ENCODE results near the gene FBXL5.

The FBXL5 gene

DNA sequence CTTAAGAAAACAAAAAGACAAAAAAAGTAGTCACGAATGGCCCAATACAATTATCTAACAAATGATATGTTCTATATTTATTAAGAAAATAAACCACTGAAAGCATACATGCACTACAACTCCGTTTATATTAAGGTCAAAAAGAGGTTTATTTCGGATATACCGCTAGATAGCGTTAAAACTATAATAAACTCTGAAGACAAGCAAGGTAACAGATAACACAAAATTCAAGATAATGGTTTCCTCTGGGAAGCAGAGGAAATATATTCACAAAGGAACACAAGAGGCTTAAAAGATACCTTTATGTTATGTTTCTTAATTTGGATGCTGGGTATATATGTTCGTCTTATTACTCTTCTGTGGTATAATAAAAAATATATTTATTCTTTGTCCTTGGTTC lies 21.7 kb upstream of the FBXL5 start:
- DNase-seq = no peak

- no peak for DNase-seq
These were observed 20.9 kb upstream of the FBXL5 start for GRCh38 chr4:15676039-15676438.

DNA sequence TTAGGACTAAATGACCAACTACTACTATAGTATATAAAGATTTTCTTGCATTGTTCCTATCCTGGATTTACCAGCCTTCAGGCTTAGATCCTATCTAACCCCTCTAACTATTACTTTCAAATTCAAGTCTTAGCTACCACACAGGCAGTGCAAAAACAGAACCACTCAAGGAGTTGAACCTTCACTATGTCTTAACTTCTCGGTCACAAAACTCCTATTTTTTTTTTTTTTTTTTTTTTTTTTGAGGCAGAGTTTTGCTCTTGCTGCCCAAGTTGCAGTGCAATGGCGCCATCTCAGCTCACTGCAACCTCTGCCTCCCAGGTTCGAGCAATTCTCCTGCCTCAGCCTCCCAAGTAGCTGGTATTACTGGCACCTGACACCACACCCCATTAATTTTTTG lies 20.2 kb upstream of the FBXL5 start:
- DNase-seq = no peak

DNA sequence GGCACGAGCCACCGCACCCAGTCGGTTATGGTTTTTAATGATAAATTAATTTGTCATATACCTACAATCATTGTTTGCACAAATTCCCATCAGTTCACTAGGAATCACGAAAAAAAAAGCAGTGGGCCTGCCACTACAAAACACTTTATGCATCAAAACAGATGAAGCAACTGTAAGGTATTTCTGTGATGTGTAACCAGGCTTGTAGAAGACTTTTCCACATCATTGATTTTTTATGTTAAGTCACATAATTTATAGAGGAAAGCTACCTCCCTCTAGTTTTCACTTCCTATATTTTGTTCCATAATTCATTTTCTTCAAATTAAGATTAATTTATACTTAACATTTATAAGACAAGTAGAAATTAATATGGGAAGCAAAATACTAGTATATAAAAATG lies 19.8 kb upstream of the FBXL5 start:
- no peak for DNase-seq

DNA sequence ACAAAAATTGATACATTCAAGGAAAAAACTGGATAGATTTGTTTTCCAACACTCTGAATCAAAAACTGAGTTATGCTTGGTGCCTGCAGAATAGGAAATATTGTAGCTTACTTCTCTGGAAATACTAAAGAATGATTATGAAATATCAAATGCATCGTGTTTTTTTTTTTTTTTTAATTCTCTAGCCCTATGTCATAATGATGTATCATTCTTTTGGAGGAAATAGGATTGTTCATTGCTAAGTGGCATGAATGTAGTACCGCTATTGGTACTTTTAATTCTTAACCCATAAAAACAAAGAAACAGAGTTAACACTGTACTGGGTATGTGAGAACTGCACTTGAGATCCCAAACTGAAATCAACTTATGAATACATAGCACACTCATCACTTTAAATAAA lies 18.9 kb upstream of the FBXL5 start:
- DNase-seq = no peak

DNA sequence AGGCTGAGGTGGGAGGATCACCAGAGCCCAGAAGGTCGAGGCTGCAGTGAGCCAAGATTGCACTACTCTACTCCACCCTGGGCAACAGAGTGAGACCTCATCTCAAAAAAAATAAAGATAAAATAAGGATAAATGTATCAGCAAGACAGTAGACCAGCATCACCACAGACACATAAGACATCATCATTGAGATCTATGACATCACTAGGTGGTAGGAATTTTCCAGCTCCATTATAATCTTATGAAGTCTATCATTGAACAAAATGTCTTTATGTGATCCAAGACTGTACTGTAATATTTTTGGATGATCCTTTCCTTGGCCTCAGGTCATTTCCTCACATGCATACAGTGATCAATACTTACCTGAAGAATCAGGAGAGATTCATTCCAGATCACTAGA lies 18.2 kb upstream of the FBXL5 start:
- no peak for DNase-seq

GRCh38 chr4:15672101-15672500 lies 16.9 kb upstream of the FBXL5 start:
- DNase-seq = no peak

GRCh38 chr4:15670576-15670975 lies 15.4 kb upstream of the FBXL5 start:
- no peak for DNase-seq

GRCh38 chr4:15668566-15669435 lies 13.6 kb upstream of the FBXL5 start:
- DNase-seq = no peak

DNA sequence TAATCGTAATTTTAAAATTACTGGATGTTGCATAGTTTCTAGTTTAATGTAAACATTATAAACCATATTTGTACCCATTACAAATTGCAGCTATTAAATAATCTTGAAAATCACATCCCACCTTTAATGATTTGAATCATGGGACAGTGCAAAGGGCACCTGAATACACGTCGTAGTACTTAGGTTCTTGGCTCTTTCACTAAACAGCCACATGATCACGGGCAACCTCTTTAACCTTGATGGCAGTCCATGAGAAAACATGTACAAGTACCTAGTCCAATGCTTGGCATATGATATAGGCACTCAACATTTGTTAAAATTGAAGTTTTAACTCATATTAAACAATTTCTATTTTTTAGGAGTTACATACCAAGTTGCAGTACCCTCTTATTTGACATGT lies 11.8 kb upstream of the FBXL5 start:
- no peak for DNase-seq

DNA sequence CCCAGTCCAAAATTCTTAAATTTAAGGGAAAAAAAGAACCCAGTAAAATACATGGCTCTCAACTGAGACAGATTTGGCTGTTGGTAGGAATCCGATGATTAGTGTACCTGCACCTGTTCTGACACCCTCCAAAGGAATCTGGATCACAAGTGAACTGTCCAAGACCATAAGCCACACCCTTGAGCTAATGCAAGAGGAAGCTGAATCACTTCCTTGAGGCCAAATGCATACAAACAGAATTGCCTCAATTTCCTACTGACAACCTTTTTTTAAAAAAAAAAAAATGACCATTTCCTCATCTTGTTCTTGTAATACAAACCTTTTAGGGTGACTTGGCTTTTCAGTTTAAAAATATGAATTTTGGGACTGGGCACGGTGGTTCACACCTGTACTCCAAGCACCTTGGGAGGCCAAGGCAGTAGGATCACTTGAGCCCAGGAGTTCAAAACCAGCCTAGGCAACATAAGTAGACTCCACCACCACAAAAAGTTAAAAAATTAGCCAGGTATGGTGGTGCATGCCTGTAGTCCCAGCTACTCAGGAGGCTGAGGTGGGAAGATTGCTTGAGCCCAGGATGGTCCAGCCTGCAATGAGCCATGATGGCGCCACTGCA lies 10.7 kb upstream of the FBXL5 start:
- DNase-seq = peak in 1 of 2 donors; percentile 26

- DNase-seq = peak in 1 of 2 donors; percentile 42
These were observed 4.8 kb upstream of the FBXL5 start for GRCh38 chr4:15659768-15660570.

DNA sequence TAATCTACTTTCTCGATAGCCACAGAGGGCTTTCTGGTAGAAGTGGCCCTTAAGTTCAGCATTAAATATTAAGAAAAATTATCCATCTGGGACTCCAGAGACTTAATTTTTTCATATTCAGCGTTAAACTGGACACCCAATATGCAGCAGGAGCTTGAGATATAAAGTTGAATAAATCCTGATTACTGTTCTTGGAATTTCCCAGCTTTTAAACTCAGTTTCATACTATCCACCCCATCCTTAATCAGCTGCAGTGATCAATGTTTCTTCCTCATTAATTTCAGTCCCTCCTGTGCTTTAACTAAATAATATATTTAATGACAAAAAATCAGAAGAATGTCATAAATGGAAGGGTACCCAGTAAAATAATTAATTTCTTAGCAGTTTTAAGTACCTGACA lies 3.6 kb upstream of the FBXL5 start:
- no peak for DNase-seq

- no peak for DNase-seq
These were observed 3.1 kb upstream of the FBXL5 start for GRCh38 chr4:15658136-15658770.

GRCh38 chr4:15657366-15657765 lies 2.2 kb upstream of the FBXL5 start:
- DNase-seq = no peak

DNA sequence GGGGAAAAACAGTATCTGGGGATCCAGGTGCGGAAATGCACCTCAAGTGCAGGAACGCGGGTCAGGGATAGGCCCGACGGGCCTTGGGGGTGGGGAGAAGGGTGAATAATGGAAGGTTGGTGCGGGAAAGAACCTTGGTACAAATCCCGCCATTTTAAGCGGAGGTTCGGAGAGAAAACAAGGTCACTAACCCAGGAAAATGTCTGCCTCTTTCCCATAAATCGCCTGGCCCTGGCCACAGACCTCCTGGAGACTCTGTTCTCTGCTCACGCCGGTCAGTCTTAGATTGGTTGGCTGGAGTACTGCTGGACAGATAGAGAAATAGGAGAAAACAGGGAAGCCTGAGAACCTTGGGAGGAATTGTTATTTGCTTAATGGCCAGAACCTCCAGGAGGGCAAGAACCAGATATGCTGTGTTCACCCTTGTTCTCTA lies 897 bp upstream of the FBXL5 start:
- no peak for DNase-seq

GRCh38 chr4:15654593-15655222 lies 449 bp downstream of the FBXL5 start:
- DNase-seq = peak; percentile 19 to 42

- DNase-seq = peak; percentile 7 to 27
These were observed 1.1 kb downstream of the FBXL5 start for GRCh38 chr4:15653864-15654592.

DNA sequence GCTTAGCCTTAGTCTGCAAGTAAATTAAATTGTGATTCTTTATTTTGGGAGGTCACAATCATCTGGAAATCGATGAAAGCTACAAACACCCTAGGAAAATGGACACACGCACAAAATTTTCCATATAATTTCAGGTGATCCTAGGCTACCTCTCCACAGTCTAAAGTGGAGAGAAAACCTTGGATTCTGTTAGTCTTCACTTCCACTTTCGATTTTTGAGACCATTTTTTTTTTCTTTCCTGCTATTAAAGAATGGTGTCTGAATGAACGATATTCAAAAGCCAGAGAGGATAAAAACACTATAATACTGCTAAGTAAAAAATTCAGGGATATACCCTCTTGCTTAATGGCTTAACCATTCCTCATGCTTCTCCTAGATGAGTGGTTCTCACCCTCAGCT lies 1.7 kb downstream of the FBXL5 start:
- no peak for DNase-seq

- DNase-seq = no peak
These were observed 2.3 kb downstream of the FBXL5 start for GRCh38 chr4:15652841-15653240.

GRCh38 chr4:15652191-15652590 lies 3.0 kb downstream of the FBXL5 start:
- no peak for DNase-seq

GRCh38 chr4:15651676-15652075 lies 3.5 kb downstream of the FBXL5 start:
- DNase-seq = peak in 1 of 2 donors; percentile 26

Data from CD4-positive, alpha-beta T cell treated with Interferon alpha-2 for 1 hour (primary cell).